OCI-LY3 (cell line): ENCODE measurements around the gene LPP.

Source experiments
- CTCF ChIP-seq: fragments of 200-600, 300-600 bp; sonication (generic); IDR thresholded peaks from 2 replicates; pipeline ENCODE4 v1.5.1; 2014; ENCODE audit warnings: antibody characterized with exemption, low read length, low read depth
- EZH2phosphoT487 ChIP-seq: fragments of 200-600 bp; shearing (Covaris generic); IDR thresholded peaks from 2 replicates; pipeline ENCODE4 v1.6.1; 2018; ENCODE audit warnings: antibody characterized with exemption, mixed run types, low read depth

- TF ChIP-seq CTCF (no peak), EZH2phosphoT487 (no peak)
Observed at GRCh38 chr3:188853856-188854771, 700.2 kb downstream of the LPP start.
